GM10248 (cell line): ENCODE data around the gene HBG2.

ENCODE experiments used
- CTCF ChIA-PET: fragments of 300-600 bp; sonication (Branson Sonifier 250); formaldehyde crosslinking; extraction: SDS; loops from one replicate; lab custom pipeline; 2021; ENCODE audit warnings: antibody characterized with exemption; lab: Yijun Ruan, JAX
- POLR2A ChIA-PET: fragments of 350-650 bp; sonication (Branson Sonifier 250); formaldehyde crosslinking; extraction: SDS; loops from one replicate; lab custom pipeline; 2020; ENCODE audit warnings: antibody characterized with exemption; lab: Yijun Ruan, JAX
- DNase-seq: peaks from one replicate; pipeline ENCODE4 v3.0.0; 2012; ENCODE audit errors: extremely low spot score
- CTCF ChIP-seq: IDR thresholded peaks from 2 replicates; pipeline ENCODE4 v1.5.1; 2012; ENCODE audit warnings: mild to moderate bottlenecking, low read depth; ENCODE audit errors: extremely low read depth, missing control alignments, control extremely low read depth

HBG2 gene

GRCh38 chr11:5286901-5287300 is 32.3 kb upstream of the HBG2 start:
- TF ChIP-seq CTCF = no peak
- DNase-seq = no peak
- CTCF ChIA-PET = interaction anchor here (1.3 kb wide), 1 partner anchor 11 kb away, joined by 4 read pairs; no protein-coding TSS in a partner anchor
- POLR2A ChIA-PET = no interaction called here

DNA sequence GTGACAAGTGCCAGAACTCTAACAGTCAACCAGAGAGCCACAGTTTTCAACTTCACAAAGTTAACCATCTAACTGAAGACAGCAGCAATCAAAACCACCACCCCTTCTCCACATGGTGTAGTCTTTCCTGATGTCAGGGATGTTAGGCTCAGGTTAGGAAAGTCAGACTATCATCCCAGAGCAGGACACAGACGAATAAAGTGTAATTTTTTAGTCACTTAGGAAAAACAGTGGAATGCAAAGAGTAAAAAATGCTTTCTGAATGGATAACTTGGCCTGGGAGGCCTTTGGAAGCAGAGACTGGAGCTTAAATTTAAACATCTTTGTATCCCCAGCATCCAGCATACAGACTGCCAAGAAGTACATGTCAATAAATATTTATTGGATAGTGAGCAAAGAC is 31.8 kb upstream of the HBG2 start:
- no peak for DNase-seq
- CTCF ChIA-PET = interaction anchor here (1.3 kb wide), 1 partner anchor 11 kb away, joined by 4 read pairs; no protein-coding TSS in a partner anchor
- TF ChIP-seq CTCF = no peak
- POLR2A ChIA-PET = no interaction called here

DNA sequence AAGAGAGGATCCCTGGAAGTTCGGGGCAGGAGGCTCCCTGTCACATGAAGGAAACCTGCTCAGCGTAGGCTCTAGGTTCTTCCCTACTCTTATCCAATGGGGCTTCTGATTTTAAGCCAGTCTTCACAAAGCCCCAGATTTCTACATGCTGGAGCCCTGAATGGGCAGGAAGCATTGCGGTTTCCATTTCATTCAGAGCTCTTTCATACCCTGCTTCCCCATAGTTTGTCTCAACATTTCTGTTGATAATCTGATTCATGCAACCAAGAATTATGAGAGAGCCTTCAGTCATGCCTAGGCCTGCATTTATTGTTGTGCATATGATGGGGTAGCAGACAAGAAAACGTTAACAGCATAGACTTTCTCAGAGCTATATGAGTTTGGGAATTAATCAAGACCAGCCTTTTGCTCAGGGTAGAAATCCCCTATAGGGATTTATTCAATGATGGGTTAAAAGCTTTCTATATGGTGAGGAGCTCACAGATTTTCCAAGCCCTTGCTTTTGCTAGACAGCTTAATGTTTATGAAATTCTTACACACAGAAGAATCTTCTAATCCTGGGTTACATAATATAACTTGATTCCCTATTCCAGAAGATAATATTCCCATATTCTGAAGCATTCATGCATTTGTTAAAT is 31.2 kb upstream of the HBG2 start:
- ChIA-PET POLR2A (no interaction called here), CTCF (interaction anchor here (1.3 kb wide), 1 partner anchor 10 kb away, joined by 4 read pairs; no protein-coding TSS in a partner anchor)
- DNase-seq = no peak
- no peak for TF ChIP-seq CTCF

DNA sequence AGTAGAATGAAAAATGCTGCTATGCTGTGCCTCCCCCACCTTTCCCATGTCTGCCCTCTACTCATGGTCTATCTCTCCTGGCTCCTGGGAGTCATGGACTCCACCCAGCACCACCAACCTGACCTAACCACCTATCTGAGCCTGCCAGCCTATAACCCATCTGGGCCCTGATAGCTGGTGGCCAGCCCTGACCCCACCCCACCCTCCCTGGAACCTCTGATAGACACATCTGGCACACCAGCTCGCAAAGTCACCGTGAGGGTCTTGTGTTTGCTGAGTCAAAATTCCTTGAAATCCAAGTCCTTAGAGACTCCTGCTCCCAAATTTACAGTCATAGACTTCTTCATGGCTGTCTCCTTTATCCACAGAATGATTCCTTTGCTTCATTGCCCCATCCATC is 30.1 kb upstream of the HBG2 start:
- ChIA-PET POLR2A (no interaction called here), CTCF (no interaction called here)
- no peak for TF ChIP-seq CTCF
- no peak for DNase-seq

DNA sequence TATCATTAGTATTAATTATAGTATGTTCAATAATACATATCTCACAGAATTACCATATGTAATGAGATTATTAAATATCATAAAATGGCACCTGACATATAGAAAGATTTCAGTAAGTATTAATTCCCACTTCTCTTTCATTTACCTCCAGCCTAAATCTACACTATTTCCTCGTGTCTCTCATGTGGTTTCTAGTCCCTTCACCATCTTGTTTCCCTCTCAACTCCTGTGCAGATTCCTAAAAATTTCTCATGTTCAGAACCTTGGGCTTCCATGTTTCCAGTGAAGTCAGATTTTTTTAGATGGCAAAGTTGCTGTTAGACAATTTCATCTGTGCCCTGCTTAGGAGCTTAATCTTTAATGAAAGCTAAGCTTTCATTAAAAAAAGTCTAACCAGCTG is 29.3 kb upstream of the HBG2 start:
- TF ChIP-seq CTCF = no peak
- ChIA-PET CTCF (no interaction called here), POLR2A (no interaction called here)
- no peak for DNase-seq

DNA sequence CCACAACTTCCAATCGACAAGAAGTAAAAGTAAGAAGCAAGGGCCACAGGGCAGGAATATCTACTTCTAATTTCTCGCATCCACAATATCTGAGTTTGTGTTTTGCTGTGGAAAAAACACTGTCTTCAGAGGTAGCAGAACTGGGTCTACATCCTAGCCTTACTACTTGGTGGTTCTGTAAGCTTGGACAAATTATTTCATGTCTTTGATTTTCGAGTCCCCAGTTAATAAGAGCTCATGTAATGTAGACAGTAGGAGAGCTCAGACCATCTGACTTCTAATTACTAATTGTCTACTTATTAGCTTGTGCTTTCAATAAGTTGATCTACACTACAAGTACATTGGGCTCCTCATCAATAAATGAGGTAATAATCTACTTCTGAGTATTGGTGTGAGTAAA is 28.5 kb upstream of the HBG2 start:
- ChIA-PET POLR2A (no interaction called here), CTCF (no interaction called here)
- DNase-seq = no peak
- TF ChIP-seq CTCF = no peak

- DNase-seq = no peak
- ChIA-PET CTCF (no interaction called here), POLR2A (no interaction called here)
- TF ChIP-seq CTCF = no peak
Observed at GRCh38 chr11:5282628-5283027, 28.0 kb upstream of the HBG2 start.
